Left lobe of liver (tissue), 2 donors: ENCODE results near the gene DIMT1. TPM values are rescaled to one million over a fixed set of nuclear protein-coding genes. Genes with fewer than 3 reads are reported as not detected.

Experiments used
- ATAC-seq: fragments of 200-7000 bp; cut with Tn5 transposase; one replicate; pipeline ENCODE4 v1.9.1; 2020; ENCODE audit warnings: mild to moderate bottlenecking, moderate library complexity
- DNase-seq: peaks from one replicate; pipeline ENCODE4 v3.0.0-alpha.2; 2020; ENCODE audit warnings: low spot score
- total RNA-seq: library from RNA; stranded (reverse); gene quantifications from one replicate; pipeline ENCODE4 v1.2.1, GENCODE V29; 2021
- donor health status: DM: no; HTN: no; CAD: no; lungs with moderate emphysema.
- donor health status: DM: no; HTN: yes; CAD: no.

DIMT1 gene
- total RNA-seq, 1 donor from 2014 or later, result 5.9 TPM

DNA sequence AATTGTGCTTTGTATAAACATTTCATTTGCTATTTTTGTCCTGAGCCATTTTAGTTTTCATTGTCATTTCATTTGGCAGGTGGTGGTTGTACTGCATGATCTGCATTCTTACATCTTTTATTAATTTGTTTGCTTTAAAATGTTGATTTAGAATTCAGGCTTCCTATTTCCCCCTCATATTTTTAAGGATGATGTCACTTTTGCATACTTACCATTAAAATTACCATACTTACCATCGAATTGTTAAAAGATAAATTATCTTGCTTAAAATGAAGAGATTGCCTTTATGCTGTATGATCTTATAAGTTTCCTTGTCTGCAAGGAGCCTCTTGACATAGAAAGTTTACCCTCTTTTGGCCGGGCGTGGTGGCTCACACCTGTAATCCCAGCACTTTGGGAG is 31.1 kb downstream of the DIMT1 start:
- ATAC-seq (no peak), DNase-seq (no peak)

GRCh38 chr5:62371409-62371808 is 32.3 kb downstream of the DIMT1 start:
- DNase-seq (no peak), ATAC-seq (no peak)

- no peak for DNase-seq
- no peak for ATAC-seq
Measured at GRCh38 chr5:62369039-62369438, 34.7 kb downstream of the DIMT1 start.

- DNase-seq (no peak), ATAC-seq (no peak)
Measured at GRCh38 chr5:62362701-62363100, 41.0 kb downstream of the DIMT1 start.

GRCh38 chr5:62354028-62354874 is 49.5 kb downstream of the DIMT1 start:
- ATAC-seq, result peak; percentile 89
- DNase-seq, result no peak

DNA sequence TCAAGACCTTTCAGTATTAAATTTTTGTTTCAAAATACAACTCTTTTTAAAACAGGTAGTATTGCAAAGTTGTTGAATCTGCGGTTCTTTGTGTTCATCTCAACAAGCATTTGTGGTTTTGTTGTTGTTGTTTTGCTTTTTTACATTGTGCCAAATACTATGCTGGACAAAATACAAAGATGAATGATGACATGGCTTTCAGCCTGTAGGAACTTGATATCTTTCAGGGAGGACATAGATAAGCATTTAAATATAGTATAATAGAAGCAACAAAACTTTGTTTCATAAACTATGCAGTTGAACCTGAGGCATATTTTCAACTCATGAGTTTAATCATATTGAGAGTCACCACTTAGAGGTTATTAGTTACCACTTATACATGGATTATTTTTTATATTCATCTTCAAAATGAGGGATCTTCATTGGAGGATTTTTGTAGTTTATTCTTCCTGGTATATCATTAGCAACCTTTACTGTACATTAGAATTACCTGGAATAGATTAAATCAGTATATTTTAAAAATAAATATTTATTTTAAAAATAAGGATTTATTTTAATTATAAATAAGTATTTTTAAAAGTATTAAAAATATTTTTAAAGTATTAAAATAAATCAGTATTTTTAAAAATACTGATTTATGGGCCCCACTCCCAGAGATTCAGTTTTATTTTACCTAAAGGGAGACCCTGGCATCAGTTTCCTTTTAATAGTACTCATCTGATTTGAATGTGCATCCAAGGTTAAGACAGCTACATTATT is 54.8 kb downstream of the DIMT1 start:
- DNase-seq (no peak), ATAC-seq (no peak)

GRCh38 chr5:62347928-62348327 is 55.8 kb downstream of the DIMT1 start:
- ATAC-seq, result peak; percentile 87
- DNase-seq, result no peak

DNA sequence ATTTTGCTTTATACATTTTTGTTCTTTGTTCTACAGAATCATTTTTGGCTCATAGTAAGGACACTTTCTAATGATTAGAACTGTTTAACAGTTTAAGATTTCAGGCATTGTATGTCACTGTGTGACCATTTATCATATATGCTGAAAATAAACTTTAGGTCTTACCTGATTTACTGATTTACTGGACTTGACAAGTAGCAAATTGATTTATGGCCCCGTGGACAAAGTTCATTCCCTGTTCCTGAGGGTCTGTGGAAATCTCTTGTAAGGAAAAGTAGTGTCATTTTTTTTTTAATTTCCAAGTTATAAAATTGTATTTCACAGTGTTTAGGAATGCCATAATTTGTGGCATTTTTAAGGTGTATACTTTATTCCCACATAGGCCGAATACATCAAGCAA is 57.0 kb downstream of the DIMT1 start:
- ATAC-seq (no peak), DNase-seq (no peak)

DNA sequence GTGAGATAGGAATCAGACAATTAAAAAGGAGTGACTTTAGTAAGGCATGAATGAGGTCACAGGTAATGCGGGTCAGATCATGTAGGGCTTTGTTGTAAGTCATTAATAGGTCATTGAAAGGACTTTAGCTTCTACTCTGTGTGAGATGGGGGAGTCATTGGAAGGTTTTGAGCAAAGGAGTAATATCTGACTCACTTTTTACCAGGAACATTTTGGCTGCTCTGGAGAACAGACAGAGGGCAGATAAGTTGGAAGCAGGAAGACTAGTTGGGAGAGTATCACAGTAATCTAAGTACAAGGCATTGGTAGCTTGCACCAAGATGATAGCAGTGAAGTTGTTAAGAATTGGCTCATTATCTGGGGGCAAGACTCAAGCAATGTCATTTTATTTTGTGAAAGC is 60.3 kb downstream of the DIMT1 start:
- no peak for ATAC-seq
- DNase-seq, result no peak

GRCh38 chr5:62342476-62342837 is 61.2 kb downstream of the DIMT1 start:
- no peak for DNase-seq
- no peak for ATAC-seq

DNA sequence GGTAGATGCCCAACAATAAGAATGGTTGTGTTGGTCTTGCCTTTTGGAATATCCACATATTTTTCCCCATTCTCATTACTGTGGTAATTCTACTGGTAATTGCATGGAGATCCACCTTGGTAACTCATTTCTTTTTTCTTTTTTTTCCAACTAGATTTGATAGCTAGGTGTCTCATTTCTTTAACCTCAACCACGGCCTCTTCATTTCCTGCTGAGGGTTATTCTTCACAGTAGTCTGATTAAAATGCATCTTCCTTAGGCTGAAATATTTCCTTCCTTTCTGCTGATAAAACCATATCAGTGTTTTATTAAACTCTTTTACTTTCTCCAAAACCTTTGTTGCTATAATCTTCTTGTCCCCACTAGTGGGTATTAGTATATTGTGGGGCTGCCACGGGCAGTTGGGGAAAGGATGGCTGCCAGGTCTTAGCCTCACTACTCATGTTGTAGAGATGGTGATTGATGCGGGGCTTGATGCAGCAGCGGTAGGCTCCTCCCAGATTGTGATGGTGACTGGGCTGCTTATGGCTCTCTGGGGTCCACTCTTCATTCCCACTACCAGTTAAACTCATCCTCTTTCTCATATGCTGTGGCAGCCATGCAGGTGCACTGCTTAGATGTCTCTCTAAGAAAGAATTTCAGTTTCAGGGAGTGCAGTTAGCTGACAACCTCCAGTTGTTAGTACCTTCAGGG is 61.8 kb downstream of the DIMT1 start:
- no peak for DNase-seq

GRCh38 chr5:62340979-62341378 is 62.7 kb downstream of the DIMT1 start:
- no peak for ATAC-seq
- no peak for DNase-seq

More for the DNA sequence above, 61.8 kb downstream of the DIMT1 start:
- ATAC-seq, result no peak

- no peak for ATAC-seq
- DNase-seq, result no peak
Measured at GRCh38 chr5:62340392-62340791, 63.3 kb downstream of the DIMT1 start.

Other genes with a start within 250 kb of the DIMT1 start
- gene KIF2A, start 97.7 kb downstream of the DIMT1 start, total RNA-seq, result 5.6 TPM
- gene IPO11, start 8.9 kb upstream of the DIMT1 start, total RNA-seq, result 11.8 TPM
- 0.30 TPM for gene LRRC70, start 174.9 kb upstream of the DIMT1 start, total RNA-seq